ENCODE measurements around the gene NOL3. TPM values are rescaled to one million over a fixed set of nuclear protein-coding genes. Genes with fewer than 3 reads are reported as not detected.

The NOL3 gene
- total and polyA plus RNA-seq, 9 of the 15 experiments (the other 6 are each of a cell fraction or from before 2014, with no cell fraction given): 0.45 to 14.0 (median 5.4) TPM

GRCh38 chr16:67184995-67185650 lies 14.8 kb downstream of the NOL3 start (continued):
- TF ChIP-seq MXI1 (IDR thresholded peaks at IDR 0.05; ENCODE audit: low read depth, low read length): peak; percentile 86
- no peak for TF ChIP-seq ARID3B (CRISPR knock-in tag; IDR thresholded peaks at IDR 0.05; ENCODE audit: borderline replicate concordance)
- TF ChIP-seq RAD51 (IDR thresholded peaks at IDR 0.05; ENCODE audit: borderline replicate concordance, low read depth): no peak
- TF ChIP-seq TSC22D4 (tag; IDR thresholded peaks at IDR 0.05): no peak
- TF ChIP-seq ZFP1 (CRISPR knock-in tag; IDR thresholded peaks at IDR 0.05): no peak
- TF ChIP-seq SRSF1 (IDR thresholded peaks at IDR 0.05; ENCODE audit: low read depth, low read length): no peak
- no peak; the same call in 1 of the 2 replicates for TF ChIP-seq ZNF766 (CRISPR knock-in tag; conservative IDR thresholded peaks at IDR 0.05)
- TF ChIP-seq AFF1 (IDR thresholded peaks at IDR 0.05; ENCODE audit: low read depth in 1 of 2, partially characterized antibody in 2 of 2): peak in 1 of 2 experiments; percentile 94
- TF ChIP-seq DPF2 (IDR thresholded peaks at IDR 0.05): peak; percentile 29; the same call in 1 of the 2 replicates
- TF ChIP-seq HNRNPUL1 (IDR thresholded peaks at IDR 0.05; ENCODE audit: low read length): no peak
- TF ChIP-seq ZNF347 (CRISPR knock-in tag; IDR thresholded peaks at IDR 0.05; ENCODE audit: low read depth): no peak
- TF ChIP-seq CLOCK (CRISPR knock-in tag; IDR thresholded peaks at IDR 0.05; ENCODE audit: borderline replicate concordance): no peak
- no peak for TF ChIP-seq GATA2 (CRISPR knock-in tag; IDR thresholded peaks at IDR 0.05)
- TF ChIP-seq TARDBP (IDR thresholded peaks at IDR 0.05): no peak
- TF ChIP-seq ZNF280B (CRISPR knock-in tag; IDR thresholded peaks at IDR 0.05): no peak
- TF ChIP-seq RHOXF2B (CRISPR knock-in tag; conservative IDR thresholded peaks at IDR 0.05): no peak
- TF ChIP-seq ZNF561 (CRISPR knock-in tag; conservative IDR thresholded peaks at IDR 0.05): no peak
- TF ChIP-seq MEIS2 (IDR thresholded peaks at IDR 0.05; ENCODE audit: partially characterized antibody): no peak
